BJ (cell line): ENCODE results near the gene GOSR1. TPM values are rescaled to one million over a fixed set of nuclear protein-coding genes. Genes with fewer than 3 reads are reported as not detected.
"Not testable (repeated sequence)": the region's sequence is repeated elsewhere in the genome, so short reads cannot be mapped to it uniquely, and the experiment has no call there.

ENCODE experiments used
- CTCF ChIA-PET: fragments of 350-600 bp; formaldehyde crosslinking; extraction: SDS; loops from one replicate; lab custom pipeline; 2021; ENCODE audit warnings: antibody characterized with exemption, inconsistent platforms; lab: Yijun Ruan, JAX
- POLR2A ChIA-PET: fragments of 300-600 bp; sonication (Branson Sonifier 250); formaldehyde crosslinking; extraction: SDS; loops from one replicate; lab custom pipeline; 2021; ENCODE audit warnings: antibody characterized with exemption; lab: Charles Lee
- DNase-seq: peaks from one replicate; pipeline ENCODE4 v3.0.0-alpha.2; 2011; ENCODE audit warnings: low read depth
- H3K27me3 ChIP-seq: 2 replicates; pipeline ENCODE4 v1.6.0; 2011; ENCODE audit warnings: low read length; ENCODE audit not compliant: control insufficient read depth, insufficient read depth
- H3K36me3 ChIP-seq: 2 replicates; pipeline ENCODE4 v1.5.1; 2011; ENCODE audit warnings: low read length; ENCODE audit not compliant: control insufficient read depth, insufficient read depth
- H3K4me3 ChIP-seq: 2 replicates; pipeline ENCODE4 v1.5.1; 2011; ENCODE audit warnings: low read depth, mild to moderate bottlenecking, control low read depth, low read length
- polyA plus RNA-seq: library from polyadenylated mRNA; depleted of rRNA; stranded (reverse); fragments of >200 nt; gene quantifications from 2 replicates; pipeline ENCODE4 v1.2.3, GENCODE V29; 2011
- TF ChIP-seq, protein P1 (sequence below): IDR thresholded peaks from 2 replicates; pipeline ENCODE4 v1.5.1; 2011; ENCODE audit warnings: low read depth, mild to moderate bottlenecking, control low read depth, inconsistent platforms, low read length, moderate library complexity; ENCODE audit not compliant: insufficient read depth

Gene GOSR1
- polyA plus RNA-seq, 1 experiment = 12.5 TPM

DNA sequence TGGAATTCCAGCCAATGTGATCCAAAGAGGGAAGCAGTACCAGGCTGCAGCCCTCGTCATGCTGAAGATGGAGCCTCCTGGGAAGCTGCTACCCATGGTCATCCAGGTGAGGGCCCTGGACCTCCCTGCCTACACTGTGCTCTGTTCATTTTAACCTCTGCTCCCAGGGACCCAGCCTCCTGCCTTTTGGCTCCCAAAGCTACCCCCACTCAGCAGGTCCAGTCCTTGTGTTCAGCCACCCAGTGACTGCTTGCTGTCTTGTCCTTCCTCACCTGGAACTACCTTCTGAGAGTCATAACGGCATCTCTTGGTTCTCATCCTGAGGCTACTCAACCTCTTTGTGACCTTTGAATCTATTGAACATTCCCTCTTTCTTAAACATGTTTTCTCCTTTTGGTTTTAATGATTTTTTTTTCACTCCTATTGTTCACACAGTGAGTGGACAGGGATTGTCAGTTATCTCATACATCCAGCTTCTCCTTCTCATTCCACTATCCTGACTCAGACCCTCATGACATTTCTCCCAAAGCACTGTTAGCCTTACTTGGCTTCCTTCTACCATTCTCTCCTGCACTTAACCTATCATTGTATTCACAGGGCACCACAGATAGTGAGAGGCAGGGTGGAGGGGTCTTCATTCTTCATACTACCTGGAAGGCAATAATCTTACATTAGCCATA, 53.3 kb downstream of the GOSR1 start:
- DNase-seq = no peak
- Histone ChIP-seq H3K27me3 (no peaks in the 10 kb centered on the region), H3K4me3 (no peak overlapping the region), H3K36me3 (no peaks in the 10 kb centered on the region)
- ChIA-PET POLR2A (interaction anchor here (0.6 kb wide), 1 partner anchor 14 kb away, joined by 3 read pairs; no protein-coding TSS in a partner anchor), CTCF (interaction anchor here (0.5 to 1.9 kb wide), 2 partner anchors 53 to 997 kb away, joined by 4 read pairs; partner anchors contain the start of gene GOSR1)
- TF ChIP-seq, protein P1, sequence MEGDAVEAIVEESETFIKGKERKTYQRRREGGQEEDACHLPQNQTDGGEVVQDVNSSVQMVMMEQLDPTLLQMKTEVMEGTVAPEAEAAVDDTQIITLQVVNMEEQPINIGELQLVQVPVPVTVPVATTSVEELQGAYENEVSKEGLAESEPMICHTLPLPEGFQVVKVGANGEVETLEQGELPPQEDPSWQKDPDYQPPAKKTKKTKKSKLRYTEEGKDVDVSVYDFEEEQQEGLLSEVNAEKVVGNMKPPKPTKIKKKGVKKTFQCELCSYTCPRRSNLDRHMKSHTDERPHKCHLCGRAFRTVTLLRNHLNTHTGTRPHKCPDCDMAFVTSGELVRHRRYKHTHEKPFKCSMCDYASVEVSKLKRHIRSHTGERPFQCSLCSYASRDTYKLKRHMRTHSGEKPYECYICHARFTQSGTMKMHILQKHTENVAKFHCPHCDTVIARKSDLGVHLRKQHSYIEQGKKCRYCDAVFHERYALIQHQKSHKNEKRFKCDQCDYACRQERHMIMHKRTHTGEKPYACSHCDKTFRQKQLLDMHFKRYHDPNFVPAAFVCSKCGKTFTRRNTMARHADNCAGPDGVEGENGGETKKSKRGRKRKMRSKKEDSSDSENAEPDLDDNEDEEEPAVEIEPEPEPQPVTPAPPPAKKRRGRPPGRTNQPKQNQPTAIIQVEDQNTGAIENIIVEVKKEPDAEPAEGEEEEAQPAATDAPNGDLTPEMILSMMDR = no peak

GRCh38 chr17:30532871-30533270, 55.7 kb downstream of the GOSR1 start:
- ChIA-PET CTCF (interaction anchor here (0.7 kb wide), 1 partner anchor 45 kb away, joined by 3 read pairs; no protein-coding TSS in a partner anchor), POLR2A (no interaction called here)
- H3K36me3 ChIP-seq = no peaks in the 10 kb centered on the region
- H3K27me3 ChIP-seq = no peaks in the 10 kb centered on the region
- no peak overlapping the region for H3K4me3 ChIP-seq
- TF ChIP-seq, protein P1 = no peak
- DNase-seq = no peak

- DNase-seq = no peak
- TF ChIP-seq, protein P1 = no peak
- CTCF ChIA-PET = interaction anchor here (0.8 to 1.3 kb wide), 2 partner anchors 8 to 194 kb away, joined by 3 to 4 read pairs; no protein-coding TSS in a partner anchor
- H3K4me3 ChIP-seq = no peak overlapping the region
- POLR2A ChIA-PET = no interaction called here
- H3K27me3 ChIP-seq = no peaks in the 10 kb centered on the region
- H3K36me3 ChIP-seq = no peaks in the 10 kb centered on the region
Observed at GRCh38 chr17:30534298-30534697, 57.1 kb downstream of the GOSR1 start.

DNA sequence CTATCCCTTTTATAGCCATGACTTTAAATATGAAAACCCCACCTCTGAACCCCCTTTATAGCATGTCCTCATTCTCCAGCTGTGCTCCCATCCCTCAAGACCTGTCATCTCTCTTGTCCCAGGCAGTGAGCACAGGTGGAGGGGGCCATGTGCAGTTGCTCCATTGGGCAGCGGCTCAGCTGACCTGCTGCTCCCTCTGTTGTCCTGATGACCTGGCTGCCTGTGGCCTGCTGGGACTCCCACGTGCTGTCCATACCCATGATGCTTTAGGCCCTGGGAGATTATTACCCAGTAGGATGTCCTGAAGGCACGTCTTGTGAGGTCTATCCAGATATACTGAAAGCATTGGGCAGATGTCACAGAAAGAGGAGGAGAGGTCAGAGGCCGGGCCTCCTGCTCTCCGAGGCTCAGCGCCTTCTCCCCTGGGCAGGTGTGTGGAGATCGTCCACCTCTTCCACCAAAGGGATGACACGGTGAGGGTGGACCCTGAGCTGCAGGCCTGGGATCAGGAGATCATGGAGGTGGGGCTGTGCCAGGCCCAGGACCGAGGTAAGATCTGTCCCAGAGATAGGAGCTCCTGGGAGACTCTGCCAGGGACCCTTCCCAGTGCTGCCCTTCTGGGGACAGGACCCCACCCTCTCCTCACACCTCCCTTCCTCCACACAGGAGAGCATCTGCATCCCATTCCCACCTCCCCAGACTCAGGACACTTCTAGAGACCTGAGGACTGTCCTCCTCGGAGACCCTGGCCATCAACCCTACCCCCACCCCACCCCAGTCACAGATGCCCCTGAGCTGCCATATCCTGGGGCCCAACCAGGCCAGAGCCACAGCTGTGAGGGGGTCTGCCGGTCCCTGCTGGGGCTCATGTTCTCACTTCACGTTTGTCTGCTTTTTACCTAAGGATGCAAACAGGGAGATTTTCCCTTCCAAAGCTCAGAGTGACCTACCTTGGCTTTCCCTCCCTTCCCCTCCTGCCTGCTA, 58.0 kb downstream of the GOSR1 start:
- no peak overlapping the region for H3K4me3 ChIP-seq
- H3K27me3 ChIP-seq = no peaks in the 10 kb centered on the region
- DNase-seq = no peak
- ChIA-PET POLR2A (no interaction called here), CTCF (interaction anchor here (1.6 kb wide), 1 partner anchor 9 kb away, joined by 5 read pairs; no protein-coding TSS in a partner anchor)
- H3K36me3 ChIP-seq = no peaks in the 10 kb centered on the region
- TF ChIP-seq, protein P1 = no peak

DNA sequence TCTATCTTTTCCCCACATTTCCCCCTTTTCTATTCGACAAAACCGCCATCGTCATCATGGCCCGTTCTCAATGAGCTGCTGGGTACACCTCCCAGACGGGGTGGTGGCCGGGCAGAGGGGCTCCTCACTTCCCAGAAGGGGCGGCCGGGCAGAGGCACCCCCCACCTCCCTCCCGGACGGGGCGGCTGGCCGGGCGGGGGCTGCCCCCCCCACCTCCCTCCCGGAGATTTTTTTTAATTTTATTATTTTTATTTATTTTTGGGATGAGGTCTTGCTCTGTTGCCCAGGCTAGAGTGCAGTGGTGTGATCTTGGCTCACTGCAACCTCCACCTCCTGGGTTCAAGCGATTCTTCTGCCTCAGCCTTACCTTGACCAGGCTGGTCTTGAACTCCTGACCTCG, 59.6 kb downstream of the GOSR1 start:
- CTCF ChIA-PET, H3K27me3 ChIP-seq, H3K4me3 ChIP-seq, H3K36me3 ChIP-seq, DNase-seq, POLR2A ChIA-PET: not testable (repeated sequence)

- H3K27me3 ChIP-seq, H3K4me3 ChIP-seq, CTCF ChIA-PET, DNase-seq, H3K36me3 ChIP-seq, POLR2A ChIA-PET: not testable (repeated sequence)
Observed at GRCh38 chr17:30537667-30538066, 60.5 kb downstream of the GOSR1 start.
